H1 (cell line): ENCODE results near the gene CELF5. TPM values are rescaled to one million over a fixed set of nuclear protein-coding genes. Genes with fewer than 3 reads are reported as not detected.

Source experiments
- NRF1 ChIP-seq: IDR thresholded peaks from 2 replicates; pipeline ENCODE4 v1.6.1; 2011; ENCODE audit warnings: mild to moderate bottlenecking, low read depth, low read length, improper control_type of control experiment
- polyA plus RNA-seq, 7 experiments: library from polyadenylated mRNA; depleted of rRNA in 3 of 7; stranded (reverse) in 5 of 7; unstranded in 2 of 7; fragments of >200 nt in 5 of 7; fragments of 200-250 nt in 2 of 7; gene quantifications; 1 replicate in 5 of 7; 2 replicates in 1 of 7; 4 replicates in 1 of 7; pipeline versions ENCODE4 v1.2.1 to v1.2.3, GENCODE V29; 2011 to 2013; ENCODE audit warnings: missing spikeins in 2 of 7, mixed read lengths in 2 of 7
- total RNA-seq: library from RNA; stranded (reverse); fragmentation: NEBNext Ultra II Directional; extraction: Animal tissue kit (Norgen Biotek cat#: 25700); gene quantifications from 2 replicates; pipeline ENCODE4 v1.2.1, GENCODE V29; 2021

CELF5 gene
- total and polyA plus RNA-seq, 2 of the 8 experiments (the other 6 are each of a cell fraction or from before 2014, with no cell fraction given) = 9.8 to 15.0 TPM

DNA sequence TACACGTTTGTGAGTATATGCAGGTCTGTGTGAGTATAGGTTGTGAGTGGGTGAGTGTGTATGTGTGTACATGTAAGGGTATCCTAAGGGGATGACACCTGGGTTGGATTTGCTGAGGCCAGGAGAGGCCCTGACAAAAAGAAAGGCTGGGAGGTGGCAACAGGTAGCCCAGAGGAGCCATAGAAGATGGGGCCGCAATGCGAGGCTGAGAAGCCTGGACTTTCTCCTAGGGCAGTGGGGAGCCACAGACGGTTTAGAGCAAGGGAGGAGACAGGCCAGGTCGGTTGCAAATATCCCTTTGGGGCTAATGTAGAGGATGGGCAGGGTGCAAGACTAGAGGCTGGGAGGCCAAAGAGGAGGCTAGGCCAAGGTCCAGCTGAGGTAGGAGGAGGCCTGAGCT is 54.3 kb downstream of the CELF5 start (continued):
- TF ChIP-seq NRF1 = no peak
